K562 (cell line): ENCODE measurements around the gene GSTA5. TPM values are rescaled to one million over a fixed set of nuclear protein-coding genes. Genes with fewer than 3 reads are reported as not detected.

Source experiments
- ATAC-seq: fragments of 200-7000 bp; cut with Tn5 transposase; 3 replicates; pipeline ENCODE4 v1.9.1; 2020; ENCODE audit warnings: moderate library complexity
- BruUV-seq: library from RNA; stranded (reverse); fragments of 400-500 nt; replicated peaks from 2 replicates; lab custom pipeline; 2021; lab: Mats Ljungman, UMichigan
- CTCF ChIA-PET: fragments of 300-600 bp; formaldehyde crosslinking; extraction: SDS; loops from one replicate; lab custom pipeline; 2021; ENCODE audit warnings: low intra/inter-chr PET ratio; lab: Yijun Ruan, JAX
- POLR2A ChIA-PET: fragments of 300-600, 350-650 bp; sonication (Branson Sonifier 250); formaldehyde crosslinking; extraction: SDS; loops from one replicate; lab custom pipeline; 2021; ENCODE audit warnings: antibody characterized with exemption, inconsistent platforms; lab: Yijun Ruan, JAX
- DNase-seq, 4 experiments: peaks; one replicate each; pipeline versions ENCODE4 v3.0.0 to v3.0.0-alpha.2; 2011 to 2018; ENCODE audit warnings: low spot score in 3 of 4, mixed read lengths in 3 of 4; ENCODE audit errors: extremely low read depth in 1 of 4
- FAIRE-seq: peaks from 2 replicates; lab custom pipeline; 2011; peaks lifted over from hg19 to GRCh38; lab: Jason Lieb, UNC
- H2AFZ ChIP-seq: 2 replicates; pipeline ENCODE4 v1.6.0; 2011; ENCODE audit warnings: low read depth, low read length, control low read depth, inconsistent platforms
- H3K27ac ChIP-seq: fragments of 200-600 bp; 3 replicates; pipeline ENCODE4 v1.8.0; 2011; ENCODE audit warnings: low read depth, mild to moderate bottlenecking, control low read depth, inconsistent platforms, low read length, moderate library complexity, mixed read lengths; ENCODE audit errors: extremely low read depth
- H3K27me3 ChIP-seq, 2 experiments: fragments of 300-600 bp in 1 of 2; 2 replicates in 1 of 2; 3 replicates in 1 of 2; pipeline versions ENCODE4 v1.6.0 to v1.8.0; 2011; ENCODE audit warnings: inconsistent platforms in 2 of 2, low read length in 2 of 2, mild to moderate bottlenecking in 1 of 2, mixed read lengths in 1 of 2, moderate library complexity in 1 of 2; ENCODE audit not compliant: control insufficient read depth in 2 of 2, insufficient read depth in 2 of 2
- H3K36me3 ChIP-seq: fragments of 300-600 bp; 3 replicates; pipeline ENCODE4 v1.8.0; 2011; ENCODE audit warnings: mild to moderate bottlenecking, low read length, inconsistent platforms; ENCODE audit not compliant: control insufficient read depth, insufficient read depth
- H3K4me1 ChIP-seq, 2 experiments: fragments of 200-600 bp in 1 of 2; replicated peaks in 1 of 2; 2 replicates in 1 of 2; 3 replicates in 1 of 2; pipeline versions ENCODE4 v1.5.1 to v1.8.0; 2011; ENCODE audit warnings: inconsistent platforms in 2 of 2, low read length in 2 of 2, mild to moderate bottlenecking in 1 of 2, mixed read lengths in 1 of 2, moderate library complexity in 1 of 2; ENCODE audit not compliant: control insufficient read depth in 2 of 2, insufficient read depth in 2 of 2
- H3K4me2 ChIP-seq: 2 replicates; pipeline ENCODE4 v1.6.1; 2011; ENCODE audit warnings: low read length, control low read depth, inconsistent platforms, mixed read lengths; ENCODE audit not compliant: insufficient read depth
- H3K4me3 ChIP-seq: fragments of 200-600 bp; sonication (generic), shearing (Covaris generic); 2 replicates; pipeline ENCODE4 v1.5.1; 2016; ENCODE audit warnings: control low read depth, inconsistent platforms
- H3K79me2 ChIP-seq: fragments of 200-600 bp; 3 replicates; pipeline ENCODE4 v1.8.0; 2011; ENCODE audit warnings: low read length, inconsistent platforms; ENCODE audit not compliant: control insufficient read depth, insufficient read depth
- H3K9ac ChIP-seq, 2 experiments: 2 replicates each; pipeline versions ENCODE4 v1.6.0 to v1.6.1; 2011; ENCODE audit warnings: low read depth in 2 of 2, low read length in 2 of 2, control low read depth in 1 of 2, inconsistent platforms in 1 of 2, mild to moderate bottlenecking in 1 of 2, mixed read lengths in 1 of 2; ENCODE audit not compliant: insufficient read depth in 1 of 2
- H3K9me1 ChIP-seq: one replicate; pipeline ENCODE4 v1.6.0; 2011; ENCODE audit warnings: inconsistent platforms, mild to moderate bottlenecking, low read length, moderate library complexity; ENCODE audit not compliant: control insufficient read depth, insufficient read depth
- H3K9me3 ChIP-seq: replicated peaks from 2 replicates; pipeline ENCODE4 v1.5.1; 2011; ENCODE audit warnings: low read depth, low read length, inconsistent platforms; ENCODE audit not compliant: control insufficient read depth, insufficient read depth
- H4K20me1 ChIP-seq: replicated peaks from 2 replicates; pipeline ENCODE4 v1.6.1; 2011; ENCODE audit warnings: low read length, inconsistent platforms, mixed read lengths; ENCODE audit not compliant: control insufficient read depth, insufficient read depth
- EGR1 ChIP-seq: fragments of 450-650 bp; conservative IDR thresholded peaks from 2 replicates; pipeline ENCODE4 v1.6.1; 2017; ENCODE audit warnings: mild to moderate bottlenecking
- FOXA3 ChIP-seq, 2 experiments: fragments of 450-650 bp in 1 of 2; sonication (generic) in 1 of 2; formaldehyde crosslinking; IDR thresholded peaks in 1 of 2; conservative IDR thresholded peaks in 1 of 2; 2 replicates each; pipeline versions ENCODE4 v1.4.0 to v1.8.0; 2020 to 2022; ENCODE audit warnings: mild to moderate bottlenecking in 2 of 2, missing genetic modification reagents in 1 of 2
- HOXB6 ChIP-seq: fragments of 250-450 bp; sonication (Bioruptor Pico); IDR thresholded peaks from 2 replicates; pipeline ENCODE4 v1.5.1; 2022; ENCODE audit warnings: mild to moderate bottlenecking, borderline replicate concordance
- MAFG ChIP-seq: fragments of 450-650 bp; conservative IDR thresholded peaks from 2 replicates; pipeline ENCODE4 v1.6.1; 2016; ENCODE audit warnings: missing genetic modification characterization, missing compliant biosample characterization
- MAX ChIP-seq: sonication (generic); formaldehyde crosslinking; IDR thresholded peaks from 2 replicates; pipeline ENCODE4 v1.9.0; 2022; ENCODE audit warnings: mild to moderate bottlenecking, missing genetic modification reagents
- PTRF ChIP-seq: fragments of 450-650 bp; IDR thresholded peaks from 2 replicates; pipeline ENCODE4 v1.6.1; 2016; ENCODE audit warnings: mild to moderate bottlenecking, missing genetic modification characterization, missing compliant biosample characterization
- PURB ChIP-seq: sonication (generic); formaldehyde crosslinking; IDR thresholded peaks from 2 replicates; pipeline ENCODE4 v1.9.0; 2021; ENCODE audit warnings: low read depth, mild to moderate bottlenecking, missing genetic modification reagents
- RREB1 ChIP-seq: fragments of 250-450 bp; sonication (Bioruptor Pico); IDR thresholded peaks from 2 replicates; pipeline ENCODE4 v1.4.0; 2020
- SAFB2 ChIP-seq: fragments of 200-400 bp; formaldehyde crosslinking; IDR thresholded peaks from 2 replicates; pipeline ENCODE4 v1.6.1; 2018; ENCODE audit warnings: borderline replicate concordance, low read length, low read depth, moderate library complexity; ENCODE audit not compliant: severe bottlenecking
- SP1 ChIP-seq: sonication (generic); formaldehyde crosslinking; IDR thresholded peaks from 2 replicates; pipeline ENCODE4 v1.8.1; 2022; ENCODE audit warnings: mild to moderate bottlenecking, missing genetic modification reagents
- XRCC4 ChIP-seq: IDR thresholded peaks from one replicate; pipeline ENCODE4 v1.6.1; 2011; ENCODE audit not compliant: insufficient read depth, insufficient read length; ENCODE audit errors: extremely low read depth
- ZBTB12 ChIP-seq: fragments of 250-450 bp; sonication (Bioruptor Pico); IDR thresholded peaks from 2 replicates; pipeline ENCODE4 v1.4.0; 2020
- ZKSCAN3 ChIP-seq: fragments of 250-450 bp; sonication (Bioruptor Pico); IDR thresholded peaks from 2 replicates; pipeline ENCODE4 v1.4.0; 2020
- ZNF280A ChIP-seq: fragments of 450-650 bp; IDR thresholded peaks from 2 replicates; pipeline ENCODE4 v1.6.1; 2018; ENCODE audit warnings: mild to moderate bottlenecking, low read depth; ENCODE audit not compliant: partially characterized antibody
- ZNF436 ChIP-seq: fragments of 250-450, 450-650 bp; sonication (Bioruptor Pico); formaldehyde crosslinking; IDR thresholded peaks from 2 replicates; pipeline ENCODE4 v1.7.0; 2020; ENCODE audit warnings: mild to moderate bottlenecking
- WGBS: fragments of 100-300 bp; shearing (Covaris generic); methylation state at CpG from one replicate; pipeline ENCODE4 v1.1.6; 2016; ENCODE audit warnings: low coverage, mixed read lengths; ENCODE audit not compliant: insufficient coverage; ENCODE audit errors: missing lambda C conversion rate; 5-methylcytosine and 5-hydroxymethylcytosine counted together
- in situ Hi-C: fragments of 300-500 bp; cut with MboI; formaldehyde crosslinking; loops from 4 replicates; pipeline ENCODE4 v1.15.0; 2018; ENCODE audit warnings: inconsistent platforms, mixed read lengths
- intact Hi-C: fragments of 100-400 bp; cut with micrococcal nuclease; formaldehyde crosslinking; loops from 2 replicates; pipeline ENCODE4 v1.14.2; 2022
- polyA plus RNA-seq, 8 experiments: library from polyadenylated mRNA; depleted of rRNA in 4 of 8; stranded (reverse) in 5 of 8; unstranded in 3 of 8; fragments of >200 nt; fragmentation: Nextera tagmentation in 2 of 8; fragmentation: Illumina TruSeq in 1 of 8; extraction: Ambion mirVana in 2 of 8; extraction: Trizol in 1 of 8; gene quantifications; 2 replicates each; pipeline versions ENCODE4 v1.2.1 to v1.2.3, GENCODE V29; 2011 to 2014; ENCODE audit warnings: inconsistent platforms in 1 of 8, missing spikeins in 1 of 8
- total RNA-seq, 7 experiments: library from RNA; depleted of rRNA in 6 of 7; stranded (reverse); fragments of >200 nt in 6 of 7; fragmentation: Illumina TruSeq in 2 of 7; extraction: Trizol in 2 of 7; gene quantifications; 2 replicates each; pipeline versions ENCODE4 v1.2.1 to v1.2.3, GENCODE V29; 2011 to 2021; ENCODE audit warnings: low replicate concordance in 1 of 7

GSTA5 gene
- total and polyA plus RNA-seq, 9 of the 15 experiments (the other 6 are each of a cell fraction or from before 2014, with no cell fraction given), result not detected

GRCh38 chr6:52890018-52890417, 49.4 kb upstream of the GSTA5 start:
- Histone ChIP-seq H3K4me2 (no peak overlapping the region), H3K79me2 (no peaks in the 10 kb centered on the region), H3K9me3 (no peaks in the 10 kb centered on the region), H4K20me1 (no peaks in the 10 kb centered on the region), H3K4me1 (no peaks in the 10 kb centered on the region), H2AFZ (no peak overlapping the region), H3K27me3 (peaks cover 2 to 4% of the 10 kb centered on the region in 2 experiments; a peak in 3 of 5 replicates), H3K4me3 (no peak overlapping the region), H3K9me1 (no peaks in the 10 kb centered on the region), H3K36me3 (no peaks in the 10 kb centered on the region), H3K27ac (no peak overlapping the region), H3K9ac (no peak overlapping the region)
- no peak for FAIRE-seq
- CTCF ChIA-PET, result no interaction called here
- BruUV-seq, result no TSS peak
- ATAC-seq, result no peak
- in situ Hi-C loops (no loop called here), intact Hi-C loops (no loop called here)
- no peak for DNase-seq
- 3% methylated on average over 3 of the region's 3 CpGs for WGBS
- POLR2A ChIA-PET, result interaction anchor here (0.7 kb wide), 1 partner anchor 105 kb away, joined by 4 read pairs; no protein-coding TSS in a partner anchor
- TF ChIP-seq MAX (CRISPR knock-in tag) (no peak), ZNF436 (no peak), PTRF (tag) (no peak), ZKSCAN3 (CRISPR knock-in tag) (no peak), EGR1 (no peak), HOXB6 (CRISPR knock-in tag) (no peak), MAFG (tag) (no peak), SP1 (CRISPR knock-in tag) (no peak), XRCC4 (no peak), FOXA3 (CRISPR knock-in tag; conservative IDR thresholded peaks at IDR 0.05 in 1 of 2, IDR thresholded peaks at IDR 0.05 in 1 of 2) (no peak), PURB (CRISPR knock-in tag) (no peak), RREB1 (CRISPR knock-in tag) (no peak), SAFB2 (no peak), ZBTB12 (CRISPR knock-in tag) (no peak), ZNF280A (no peak)
